HuH-7.5 (cell line): ENCODE results near the gene NREP.

Source experiments
- DNase-seq: peaks from one replicate; pipeline ENCODE4 v3.0.0; 2011; ENCODE audit warnings: low spot score

Gene NREP

DNA sequence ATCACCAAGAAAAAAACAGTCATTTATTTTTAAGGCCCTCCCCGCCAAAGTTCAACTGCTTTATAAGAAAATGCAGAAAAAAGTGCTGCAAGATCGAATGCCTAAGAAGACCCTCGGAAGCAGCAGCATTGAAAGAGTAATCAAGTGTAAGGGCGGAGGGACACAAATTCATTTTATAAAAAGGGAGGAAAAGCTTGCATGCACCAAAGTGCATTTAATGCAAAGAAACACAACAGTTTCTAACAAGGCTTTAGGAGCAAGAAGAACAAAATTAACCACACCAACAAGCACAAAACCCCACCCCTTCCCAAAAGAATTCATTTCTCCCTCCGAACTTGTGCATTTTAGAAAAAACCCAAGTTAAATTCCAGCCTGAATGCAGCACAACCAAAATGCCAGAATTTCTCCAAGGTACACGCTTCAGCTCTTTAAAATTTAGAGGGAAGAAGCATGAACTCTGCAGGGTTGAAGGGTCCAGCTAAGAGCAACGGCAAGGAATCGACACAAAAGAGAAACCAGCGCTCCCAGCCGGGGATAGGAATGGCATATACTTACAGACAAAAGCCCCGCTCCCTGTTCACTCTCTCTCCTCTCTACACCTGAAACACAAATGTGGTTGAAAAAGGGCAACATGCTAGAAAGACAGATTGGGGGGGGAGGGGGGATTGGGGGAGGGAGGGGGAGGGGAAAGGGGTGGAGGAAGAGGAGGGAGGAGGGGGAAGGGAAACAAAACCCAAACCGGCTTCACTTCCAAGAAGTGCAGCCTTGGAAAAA is at the start of gene NREP:
Gene NREP, minus strand, starts transcription at position 614 of the 774 bp plus-strand sequence. CDS start 1,422 bp downstream, outside the sequence.
- no peak for DNase-seq

- DNase-seq, result no peak
Measured at GRCh38 chr5:111806753-111807152, 49.8 kb upstream of the NREP start.

DNA sequence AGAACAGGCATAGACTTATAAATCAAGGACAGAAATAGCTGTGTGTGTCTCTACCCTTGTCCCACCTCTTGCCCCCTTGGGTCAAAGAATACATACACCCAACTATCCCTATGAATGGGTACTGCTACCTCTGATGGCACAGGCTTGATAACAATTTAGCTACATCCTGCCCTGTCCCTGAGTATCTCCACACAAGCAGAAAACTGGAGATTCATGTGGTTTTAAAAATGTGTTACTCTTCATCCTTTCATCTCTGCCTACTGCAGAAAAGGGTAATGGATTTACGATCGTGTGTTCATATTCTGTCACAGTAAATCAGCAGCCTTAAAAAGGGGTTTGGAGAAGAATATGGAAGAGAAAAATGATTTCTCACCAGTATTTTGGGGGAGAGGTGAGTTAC is 49.2 kb upstream of the NREP start:
- DNase-seq, result no peak

DNA sequence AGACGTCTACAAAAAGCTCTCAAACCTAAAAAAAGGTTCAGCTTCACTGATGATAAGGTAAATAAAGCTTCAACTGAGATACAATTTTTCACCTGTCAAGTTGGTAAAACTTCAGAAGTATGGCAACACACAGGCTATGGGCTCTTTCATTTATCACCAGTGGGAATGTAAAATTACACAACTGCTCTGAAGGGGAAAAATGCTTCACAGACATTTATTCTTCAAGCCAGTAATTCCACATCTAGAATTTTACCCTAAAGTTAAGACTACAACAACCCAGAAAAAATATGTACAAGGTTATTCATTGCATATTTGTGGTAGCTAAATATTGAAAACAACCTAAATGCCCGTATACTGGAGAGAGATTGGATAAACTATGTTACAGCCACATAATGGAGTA is 48.1 kb upstream of the NREP start:
- DNase-seq, result no peak

DNA sequence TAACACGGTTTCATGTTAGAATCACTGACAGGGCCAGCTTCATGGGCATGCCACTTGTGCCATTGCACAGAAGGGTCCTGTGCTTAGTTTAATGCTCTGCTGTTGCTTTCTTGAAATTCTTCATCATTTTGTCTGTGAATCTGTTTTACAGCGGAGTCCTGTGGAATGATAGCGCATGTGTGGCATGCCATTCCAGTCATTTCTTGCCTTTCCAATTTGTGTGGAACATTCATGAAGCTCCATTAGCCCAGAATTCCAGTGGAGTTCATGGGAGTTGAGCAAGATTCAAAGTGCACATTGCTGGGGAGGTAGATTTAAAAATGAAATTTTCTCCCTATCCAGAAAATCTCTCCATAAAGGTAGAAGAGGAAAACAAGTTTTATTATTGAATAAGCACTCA is 43.4 kb upstream of the NREP start:
- no peak for DNase-seq

GRCh38 chr5:111795142-111795541 is 38.1 kb upstream of the NREP start:
- no peak for DNase-seq

GRCh38 chr5:111792471-111793058 is 35.6 kb upstream of the NREP start:
- DNase-seq, result no peak

DNA sequence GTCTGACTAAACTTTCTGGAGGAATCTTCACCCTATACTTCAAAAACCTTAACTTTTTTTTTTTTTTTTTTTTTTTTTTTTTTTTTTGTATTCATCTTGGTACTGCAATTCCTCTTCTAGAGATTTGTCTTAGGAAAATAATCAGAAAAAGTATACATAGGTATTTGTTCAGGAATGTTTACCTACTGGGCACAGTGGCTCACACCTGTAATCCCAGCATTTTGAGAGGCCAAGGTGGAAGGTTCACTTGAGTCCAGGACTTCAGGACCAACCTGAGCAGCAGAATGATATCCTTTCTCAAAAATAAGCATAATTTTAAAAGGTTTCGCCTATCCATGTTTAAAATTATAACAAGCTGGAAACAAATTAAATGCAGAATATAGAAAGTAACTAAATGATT is 33.3 kb upstream of the NREP start:
- DNase-seq, result no peak

DNA sequence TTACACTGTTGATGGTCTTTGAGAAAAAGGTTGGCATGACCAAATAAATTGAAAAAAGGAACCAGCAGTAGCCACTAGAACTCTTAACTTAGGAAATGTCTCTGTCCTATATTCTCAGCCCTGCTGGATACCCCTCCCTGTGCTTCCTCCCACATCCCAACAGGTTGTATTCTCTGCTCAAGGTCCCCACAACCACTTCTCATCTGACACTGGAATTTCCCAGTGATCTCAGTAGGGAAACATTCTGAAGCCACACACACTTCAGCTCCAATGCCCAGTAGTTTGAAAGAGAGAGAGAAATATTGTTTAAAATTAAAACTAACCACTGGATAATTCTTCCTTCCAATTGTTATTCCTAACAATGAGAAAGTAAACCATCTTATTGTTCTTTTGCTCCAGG is 30.0 kb upstream of the NREP start:
- DNase-seq, result no peak

DNA sequence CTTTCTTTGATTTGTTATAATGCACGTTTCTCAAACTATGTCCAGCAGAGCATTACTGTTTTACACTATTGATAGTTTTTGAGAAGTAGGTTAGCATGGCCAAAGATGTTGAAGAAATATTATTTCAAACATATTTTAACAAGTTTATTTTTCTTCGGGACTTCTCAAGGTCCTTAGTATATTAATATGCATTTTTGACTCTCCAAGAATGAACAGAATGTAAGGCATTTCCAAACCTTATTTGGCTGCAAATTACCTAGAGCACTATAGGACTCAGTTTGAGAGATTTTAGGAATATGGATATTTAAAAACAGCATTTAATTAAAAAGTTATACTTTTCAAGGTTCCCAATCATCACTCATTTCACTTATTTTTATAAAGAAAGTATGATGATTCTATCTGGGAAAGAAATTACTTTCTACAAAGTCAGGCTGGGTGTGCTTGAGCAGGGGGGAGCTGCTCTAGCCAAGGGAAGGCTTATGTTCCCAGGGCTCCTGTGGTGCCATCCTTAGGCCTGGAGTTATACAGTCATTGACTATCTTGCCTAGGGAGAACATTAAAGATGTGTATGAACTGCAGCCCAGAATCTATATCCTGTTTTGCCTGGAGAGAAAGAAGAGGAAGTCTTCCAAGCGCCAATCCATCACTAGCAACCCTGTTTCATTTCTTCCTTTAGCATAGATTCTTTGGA is 27.6 kb upstream of the NREP start:
- no peak for DNase-seq

- no peak for DNase-seq
Measured at GRCh38 chr5:111783537-111783936, 26.5 kb upstream of the NREP start.

DNA sequence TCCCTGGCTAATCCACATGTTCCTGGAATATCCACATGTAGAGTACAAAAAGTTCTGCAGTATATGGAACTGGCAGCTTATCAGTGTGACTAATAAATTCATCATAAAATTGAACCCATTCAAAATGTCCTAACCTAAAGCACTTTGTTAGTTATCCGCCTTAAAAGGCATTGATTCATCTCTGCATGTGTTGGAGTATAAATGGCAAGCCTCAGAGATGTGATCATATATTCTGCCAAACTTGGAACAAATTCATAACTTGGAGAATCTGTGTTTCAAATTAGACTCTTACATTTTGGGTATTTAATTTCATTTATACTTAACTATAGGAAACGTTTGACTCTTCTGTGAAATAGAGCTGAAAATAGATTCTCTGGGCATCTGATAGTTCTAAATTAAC is 25.2 kb upstream of the NREP start:
- no peak for DNase-seq

GRCh38 chr5:111781200-111781599 is 24.2 kb upstream of the NREP start:
- DNase-seq, result no peak

DNA sequence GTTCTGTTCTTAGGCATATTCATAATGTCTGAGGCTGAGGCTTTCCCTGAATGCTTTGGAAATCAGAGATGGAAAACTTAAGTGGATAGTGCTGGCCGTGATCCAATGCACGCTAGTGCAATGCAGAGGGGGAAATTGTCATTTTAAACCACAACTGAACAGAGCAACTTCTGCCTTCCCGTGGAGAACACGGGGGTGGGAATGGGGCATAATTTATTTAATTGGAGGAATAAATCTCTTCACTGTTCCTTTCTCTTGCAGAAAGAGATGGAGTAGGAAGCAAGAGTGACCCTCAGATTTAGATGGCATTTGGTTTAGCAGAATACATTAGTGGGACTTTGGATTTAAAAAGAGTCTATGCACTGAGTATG is 22.9 kb upstream of the NREP start:
- no peak for DNase-seq

- no peak for DNase-seq
Measured at GRCh38 chr5:111779260-111779921, 22.4 kb upstream of the NREP start.

GRCh38 chr5:111776913-111777781 is 20.2 kb upstream of the NREP start:
- no peak for DNase-seq

DNA sequence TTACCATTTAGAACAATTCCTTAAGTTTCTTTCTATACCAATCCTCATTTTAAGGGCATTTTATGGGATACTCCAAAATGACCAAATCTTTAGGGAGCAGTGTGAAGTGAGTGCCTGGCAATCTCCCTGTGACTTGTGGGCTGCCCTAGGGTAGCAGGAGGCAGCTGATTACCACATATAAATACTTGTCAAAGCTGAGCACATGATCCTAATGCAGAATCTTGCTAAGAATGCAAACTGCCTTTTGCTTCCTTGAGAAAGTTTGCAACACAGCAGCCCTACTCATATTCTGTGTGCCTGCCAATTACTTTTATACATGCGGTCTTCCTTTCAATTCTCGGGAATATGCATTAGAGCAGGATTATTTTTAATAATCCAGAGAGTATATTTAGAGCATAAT is 18.2 kb upstream of the NREP start:
- DNase-seq, result no peak

GRCh38 chr5:111774525-111774924 is 17.5 kb upstream of the NREP start:
- no peak for DNase-seq

DNA sequence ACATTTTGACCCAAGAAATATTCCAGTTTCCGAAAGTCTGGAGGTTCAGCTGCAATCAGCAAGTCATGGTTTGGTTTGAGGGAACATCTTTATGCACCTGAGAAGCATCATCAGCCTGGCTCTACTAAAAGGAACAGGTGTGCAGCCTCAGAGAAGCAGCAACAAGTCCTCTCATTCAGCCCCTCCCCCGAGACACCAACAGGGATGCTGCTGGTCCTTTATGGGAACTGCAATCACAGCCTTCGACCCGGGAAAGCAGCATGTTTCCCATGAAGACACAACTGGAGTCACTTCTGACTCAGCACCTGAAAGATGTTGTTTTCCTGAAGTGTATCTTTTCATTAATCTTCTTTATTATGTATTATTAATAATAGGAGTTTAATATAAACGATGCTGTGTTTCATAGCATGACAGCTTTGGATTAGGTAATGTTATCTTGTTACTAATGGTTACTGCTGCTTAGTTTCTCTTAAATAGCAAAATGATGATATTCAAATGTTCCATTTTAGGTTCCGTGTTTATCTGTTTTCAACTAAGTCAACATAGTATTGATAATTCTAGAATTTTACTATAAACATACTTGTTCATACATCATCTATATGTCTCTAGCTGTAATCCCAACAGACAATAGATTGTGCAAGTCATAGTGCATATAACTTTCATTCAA is 15.6 kb upstream of the NREP start:
- DNase-seq, result no peak

DNA sequence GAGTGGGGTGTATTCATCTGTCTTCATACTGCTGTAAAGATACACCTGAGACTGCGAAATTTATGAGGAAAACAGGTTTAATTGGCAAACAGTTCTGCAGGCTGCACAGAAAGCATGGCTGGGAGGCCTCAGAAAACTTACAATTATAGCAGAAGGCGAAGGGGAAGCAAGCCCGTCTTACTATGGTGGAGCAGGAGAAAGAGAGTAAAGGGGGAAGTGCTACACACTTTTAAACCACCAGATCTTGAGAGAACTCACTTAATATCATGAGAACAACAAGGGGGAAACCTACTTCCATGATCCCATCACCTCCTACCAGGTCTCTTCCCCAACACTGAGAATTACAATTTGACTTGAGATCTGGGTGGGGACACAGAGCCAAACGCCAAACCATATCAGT is 12.5 kb upstream of the NREP start:
- no peak for DNase-seq
